HG03135 (cell line): ENCODE results near the gene DYSF.
"Not testable (repeated sequence)": the region's sequence is repeated elsewhere in the genome, so short reads cannot be mapped to it uniquely, and the experiment has no call there.

Source experiments
- ATAC-seq: cut with Tn5 transposase; IDR thresholded peaks from one replicate; pipeline ENCODE4 v1.9.1; 2021; ENCODE audit warnings: mild to moderate bottlenecking, moderate library complexity; ENCODE audit not compliant: unreplicated experiment

Gene DYSF

DNA sequence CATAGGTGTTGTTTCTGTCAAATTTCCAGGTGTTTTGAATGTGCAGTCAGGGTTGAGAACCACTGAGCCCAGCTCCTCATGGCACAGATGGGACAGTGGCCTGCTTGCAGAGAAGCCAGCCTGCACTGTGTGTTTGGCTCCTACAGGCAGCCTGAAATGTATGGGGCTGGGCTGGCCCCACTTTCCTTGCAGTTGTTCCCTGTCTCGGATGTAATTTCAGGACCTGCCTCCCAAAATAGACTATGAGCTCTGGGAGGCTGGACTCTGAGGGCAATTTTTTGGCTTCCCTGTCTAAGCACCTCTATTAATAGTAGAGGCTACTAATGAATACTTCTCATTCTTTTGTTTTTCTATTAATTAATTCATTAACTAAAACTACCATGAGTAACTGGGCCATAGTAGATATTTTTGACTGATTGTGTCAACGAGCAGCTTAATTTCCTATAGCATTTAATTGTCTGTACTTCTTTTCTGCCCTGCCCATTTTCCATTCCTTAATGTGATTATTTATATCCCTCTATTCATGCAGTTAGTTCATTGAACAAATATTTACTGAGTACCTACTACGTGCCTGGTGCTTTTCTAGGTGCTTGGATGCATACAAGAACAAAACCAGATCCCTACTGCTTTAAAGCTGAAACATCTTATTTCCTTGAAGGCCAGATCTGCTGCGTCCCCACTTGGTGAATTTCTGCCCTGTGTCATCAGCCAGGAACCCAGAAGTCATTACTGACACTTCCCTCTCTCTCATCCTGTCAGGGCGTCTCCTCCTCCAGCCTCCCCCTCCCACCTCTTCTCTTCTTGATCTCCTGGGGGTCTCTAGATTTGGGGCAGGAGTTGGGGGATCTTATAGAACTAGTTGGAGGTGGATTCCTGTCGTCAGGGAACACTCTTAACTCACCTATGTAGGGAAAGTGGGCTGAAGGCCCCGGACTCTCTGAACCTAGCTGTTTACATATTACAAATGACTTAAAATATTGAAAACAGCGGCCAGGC is 16.3 kb downstream of the DYSF start:
- ATAC-seq: no peak

DNA sequence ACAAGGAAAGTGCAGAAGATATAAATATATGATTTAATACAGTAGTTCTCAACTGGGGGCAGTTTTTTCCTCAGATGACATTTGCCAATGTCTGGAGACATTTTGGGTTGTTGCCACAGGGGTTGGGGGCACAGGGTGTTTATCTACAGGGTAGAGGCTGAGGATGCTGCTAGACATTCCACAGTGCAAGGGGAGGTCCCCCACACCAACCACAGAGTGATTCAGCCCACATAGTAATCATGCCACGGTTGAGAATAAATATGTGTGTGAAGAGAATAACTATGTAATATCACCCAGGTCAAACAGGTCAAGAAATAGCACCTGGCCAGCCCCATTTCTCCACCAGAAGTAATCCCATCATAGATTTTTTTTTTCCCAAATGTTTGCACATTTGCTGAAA is 17.9 kb downstream of the DYSF start:
- no peak for ATAC-seq

DNA sequence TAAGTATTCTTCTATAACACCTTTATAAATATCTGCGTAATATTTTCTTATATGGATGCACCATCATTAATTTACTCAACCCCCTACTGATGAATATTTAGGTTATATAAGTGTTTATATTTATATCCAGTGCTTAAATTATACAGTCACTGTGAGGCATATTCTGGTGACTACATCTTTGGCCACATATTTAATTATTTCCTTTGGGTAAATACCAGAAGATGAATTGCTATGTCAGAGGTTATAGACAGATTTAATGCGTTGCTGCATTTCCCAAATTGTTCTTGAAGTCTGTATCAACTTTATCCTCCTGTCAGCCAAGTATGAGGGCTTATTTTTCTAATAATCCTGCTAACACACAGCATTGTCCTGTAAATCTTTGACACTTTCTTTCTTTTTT is 18.7 kb downstream of the DYSF start:
- no peak for ATAC-seq

DNA sequence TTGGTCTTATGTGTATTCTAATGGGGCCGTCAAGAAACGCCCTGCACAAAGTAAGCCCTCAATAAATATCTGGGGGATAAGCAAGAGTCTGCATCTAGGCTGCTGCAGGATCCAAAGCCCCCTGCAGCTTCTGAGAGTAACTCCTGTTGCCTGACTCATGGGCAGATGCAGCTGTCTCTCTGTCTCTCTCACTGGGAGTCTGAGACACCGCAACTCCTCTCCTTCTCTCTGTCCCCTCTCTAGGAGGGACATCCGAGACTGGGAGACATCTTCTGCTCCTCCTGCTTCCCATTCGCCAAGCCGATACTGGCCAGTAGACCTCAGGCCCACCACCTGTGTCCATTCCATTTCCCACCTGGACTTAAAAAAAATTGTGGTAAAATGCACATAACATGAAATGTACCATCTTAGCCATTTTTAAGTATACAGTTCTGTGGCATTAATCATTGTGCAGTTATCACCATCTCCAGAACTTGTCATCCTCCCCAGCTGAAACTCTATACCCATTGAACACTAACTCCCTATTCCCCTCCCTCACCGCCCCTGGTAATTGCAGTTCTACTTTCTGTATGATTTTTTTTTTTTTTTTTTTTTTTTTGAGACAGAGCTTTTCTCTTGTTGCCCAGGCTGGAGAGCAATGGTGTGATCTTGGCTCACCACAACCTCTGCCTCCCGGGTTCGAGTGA is 20.1 kb downstream of the DYSF start:
- ATAC-seq: no peak

DNA sequence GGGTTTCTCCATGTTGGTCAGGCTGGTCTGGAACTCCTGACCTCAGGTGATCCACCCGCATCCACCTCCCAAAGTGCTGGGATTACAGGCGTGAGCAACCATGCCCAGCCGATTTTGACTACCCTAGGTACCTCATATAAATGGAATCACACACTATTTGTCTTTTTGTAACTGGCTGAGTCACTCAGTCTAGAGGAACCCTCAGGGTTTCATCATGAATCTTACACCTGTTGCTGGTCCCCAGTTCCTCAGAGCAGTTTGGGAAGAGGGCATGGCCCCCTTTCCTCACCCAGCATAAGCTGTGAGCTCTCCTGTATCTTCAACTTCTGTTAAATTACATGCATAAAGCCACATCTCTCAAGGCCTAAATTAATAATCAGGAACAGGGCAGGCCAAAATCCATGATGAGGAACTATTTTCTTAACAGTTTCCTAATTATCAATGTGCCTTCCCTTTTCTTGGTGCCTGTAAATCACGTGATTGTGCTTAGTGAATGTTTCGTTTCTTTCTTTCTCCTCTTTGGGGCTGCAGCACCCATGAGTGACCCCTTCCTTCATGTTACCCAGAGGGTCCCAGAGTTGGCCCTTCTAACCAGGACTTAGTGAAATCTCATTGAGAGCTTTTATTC is 20.9 kb downstream of the DYSF start:
- no peak for ATAC-seq

DNA sequence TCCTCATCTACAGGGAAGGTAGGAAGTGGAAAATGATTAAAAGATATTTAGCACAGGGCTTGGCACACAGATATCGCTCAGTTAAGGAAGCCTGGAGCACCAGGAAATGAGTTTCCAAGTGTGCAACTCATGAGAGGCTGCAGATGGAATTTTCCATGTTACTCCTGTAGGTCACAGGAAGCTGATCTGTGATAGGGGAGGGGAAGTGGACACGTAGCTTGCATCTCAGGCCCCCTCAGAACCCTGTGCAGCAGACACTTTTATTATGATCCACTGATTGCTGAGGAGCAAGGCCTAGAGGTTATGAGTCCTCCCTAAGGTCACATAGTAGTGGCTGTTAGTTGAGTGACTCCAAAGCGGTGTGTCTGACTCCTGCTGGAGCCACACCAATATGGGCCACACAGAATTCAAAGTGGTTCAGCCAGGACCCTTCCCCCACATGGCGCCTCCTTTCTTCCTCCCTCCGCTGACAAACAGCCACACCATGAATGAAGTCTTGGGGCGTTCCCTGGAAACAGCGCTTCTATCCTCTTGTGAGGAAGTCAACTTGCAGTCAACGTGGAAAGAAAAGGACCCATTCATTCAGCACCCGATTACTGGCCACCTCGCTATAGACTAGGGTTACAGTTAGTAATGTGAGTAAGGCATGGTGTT is 21.5 kb downstream of the DYSF start:
- no peak for ATAC-seq

DNA sequence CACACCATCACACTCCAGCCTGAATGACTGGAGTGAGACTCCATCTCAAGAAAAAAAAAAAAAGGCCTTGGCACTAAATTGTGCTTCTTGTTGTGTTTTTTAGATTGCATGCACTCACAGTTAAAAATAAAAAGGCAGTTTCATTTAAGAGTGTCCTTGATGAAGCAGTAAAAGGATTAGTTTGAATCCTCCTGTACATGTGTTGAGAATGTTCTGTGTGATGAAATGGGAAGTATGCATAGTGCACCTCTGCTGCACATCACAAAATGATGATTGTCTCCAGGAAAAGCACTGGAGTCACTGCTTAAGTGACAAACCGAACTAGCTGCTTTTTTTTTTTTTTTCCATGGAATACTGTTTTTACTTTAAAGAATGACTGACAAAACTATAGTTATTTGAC is 23.1 kb downstream of the DYSF start:
- no peak for ATAC-seq

DNA sequence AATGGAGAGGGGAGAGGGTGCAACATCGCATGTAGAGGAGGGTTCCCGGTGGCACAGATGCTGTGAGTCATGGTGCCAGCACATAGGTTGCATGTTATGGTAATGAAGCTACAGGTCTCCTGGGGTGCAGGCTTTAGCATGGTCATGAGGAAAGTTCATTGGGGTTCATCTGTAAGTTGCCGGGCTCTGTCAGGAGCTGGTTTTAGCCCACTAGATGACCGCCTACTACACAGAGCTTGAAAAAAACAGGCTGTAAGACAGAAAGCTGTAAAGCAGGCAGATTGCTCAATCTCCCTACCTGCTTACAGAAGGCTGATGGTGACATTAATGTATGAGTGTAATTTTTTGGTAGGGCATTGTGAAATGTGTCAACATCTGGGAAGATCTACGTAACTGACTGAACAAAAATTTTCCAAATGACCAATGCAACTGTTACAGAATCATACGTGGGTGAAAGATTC is 23.9 kb downstream of the DYSF start:
- ATAC-seq: no peak

DNA sequence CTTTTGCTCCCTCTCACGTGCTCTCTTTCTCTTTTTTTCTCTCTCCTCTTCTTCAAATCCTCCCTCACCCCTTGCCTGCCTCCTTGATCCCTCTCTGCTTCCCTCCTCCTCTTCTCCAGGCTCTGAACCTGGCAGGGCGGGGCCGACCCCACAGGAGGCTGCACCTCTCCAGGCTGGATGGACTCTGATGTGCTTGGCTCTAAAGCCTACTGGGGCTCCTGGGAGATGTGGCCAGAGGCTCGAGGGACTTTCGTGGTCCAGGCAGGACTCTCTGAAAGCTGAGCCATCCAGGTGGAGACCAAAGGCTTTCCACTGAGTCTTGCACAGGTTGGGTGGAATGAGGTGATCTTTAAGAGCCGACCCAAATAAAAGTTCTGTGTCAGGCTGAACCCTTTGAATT is 25.4 kb downstream of the DYSF start:
- ATAC-seq: no peak

DNA sequence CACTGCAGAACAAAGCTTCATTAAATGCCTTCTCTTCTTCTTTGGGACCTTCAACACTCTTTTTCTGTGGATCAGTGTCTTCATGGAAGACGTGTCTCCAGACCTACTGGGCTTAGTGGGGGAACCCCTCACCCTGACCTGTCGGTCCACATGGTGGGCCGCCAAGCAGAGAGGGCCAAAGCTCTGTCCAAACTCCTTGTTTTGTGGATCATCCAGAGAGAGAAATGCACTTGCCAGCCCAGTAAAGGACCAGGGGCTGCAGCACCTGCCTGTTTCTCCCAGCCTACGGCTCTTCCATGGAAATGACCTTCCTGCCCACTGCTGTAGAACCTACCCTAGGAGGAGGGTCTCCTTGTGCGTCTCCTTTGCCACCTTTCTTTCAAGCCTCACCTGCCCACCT is 25.9 kb downstream of the DYSF start:
- no peak for ATAC-seq

DNA sequence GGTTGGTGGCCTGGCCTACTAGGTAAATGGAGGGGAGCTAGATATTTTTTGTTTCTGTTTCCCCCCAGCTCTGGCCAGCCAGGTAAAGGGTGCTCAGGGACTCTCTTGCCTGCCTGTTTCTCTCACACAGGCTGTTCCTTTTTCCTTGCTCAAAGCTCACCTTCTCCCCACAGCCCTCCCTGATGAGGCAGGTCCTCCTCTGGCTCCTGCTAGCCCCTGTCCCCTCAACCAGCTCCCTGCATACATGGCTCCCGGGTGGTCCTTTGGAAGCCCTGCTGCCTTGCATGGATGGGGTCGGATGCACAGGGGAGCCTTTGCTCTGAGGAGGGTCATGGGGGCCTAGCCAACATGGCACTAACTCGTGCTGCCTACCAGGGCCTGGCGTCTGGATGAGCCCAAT is 27.8 kb downstream of the DYSF start:
- ATAC-seq: no peak

DNA sequence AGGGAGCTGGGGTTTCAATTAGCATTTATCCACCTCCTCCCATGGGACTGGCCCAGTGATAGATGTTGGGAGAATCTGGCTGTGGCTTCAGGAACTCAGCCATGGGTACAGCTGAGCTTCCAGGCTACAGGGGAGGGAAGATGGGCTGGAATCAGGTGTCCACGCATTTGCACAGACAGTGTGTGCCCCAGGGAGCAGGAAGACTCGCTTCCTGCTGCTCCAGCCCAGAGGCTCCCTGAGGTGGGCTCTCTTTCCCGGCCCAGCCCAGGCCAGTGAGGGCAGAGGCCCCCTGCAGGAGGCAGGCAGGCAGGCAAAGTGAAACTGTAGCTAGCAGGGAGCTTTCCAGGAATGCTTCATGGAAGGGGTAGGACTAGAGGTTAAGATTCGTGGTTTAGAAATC is 28.7 kb downstream of the DYSF start:
- no peak for ATAC-seq

DNA sequence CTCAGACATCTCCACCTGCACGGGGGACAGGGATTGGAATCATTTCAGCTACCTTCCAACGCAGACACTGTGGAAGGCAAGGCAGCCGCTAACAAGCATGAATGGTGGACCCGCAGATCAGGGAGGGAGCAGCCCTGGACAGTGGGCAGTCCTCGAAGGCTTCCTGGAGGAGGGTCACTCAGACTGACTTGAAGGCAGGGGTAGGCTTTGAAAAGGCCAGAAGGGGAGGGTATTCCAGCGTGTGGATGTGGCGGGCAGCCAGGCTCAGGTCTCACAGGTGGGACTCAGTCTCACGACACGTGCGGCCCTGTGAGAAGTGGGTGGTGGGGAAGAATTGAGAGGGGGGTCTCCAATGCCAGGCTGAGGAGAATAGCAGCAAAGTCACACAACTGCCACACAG is 29.9 kb downstream of the DYSF start:
- ATAC-seq: no peak

DNA sequence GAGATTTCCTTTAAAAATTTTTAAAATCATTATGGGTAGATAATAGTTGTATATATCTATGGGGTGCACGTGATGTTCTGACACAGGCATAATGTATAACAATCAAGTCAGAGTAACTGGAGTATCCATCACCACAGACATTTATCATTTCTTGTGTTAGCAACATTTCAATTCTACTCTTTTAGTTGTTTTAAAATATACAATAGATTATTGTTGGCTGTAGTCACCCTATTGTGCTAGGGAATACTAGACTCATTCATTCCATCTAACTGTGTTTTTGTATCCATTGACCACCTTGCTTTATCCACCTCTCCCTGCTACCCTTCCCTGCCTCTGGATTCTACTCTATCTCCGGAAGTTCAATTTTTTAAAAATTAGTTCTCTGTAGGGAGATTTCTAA is 31.0 kb downstream of the DYSF start:
- no peak for ATAC-seq

DNA sequence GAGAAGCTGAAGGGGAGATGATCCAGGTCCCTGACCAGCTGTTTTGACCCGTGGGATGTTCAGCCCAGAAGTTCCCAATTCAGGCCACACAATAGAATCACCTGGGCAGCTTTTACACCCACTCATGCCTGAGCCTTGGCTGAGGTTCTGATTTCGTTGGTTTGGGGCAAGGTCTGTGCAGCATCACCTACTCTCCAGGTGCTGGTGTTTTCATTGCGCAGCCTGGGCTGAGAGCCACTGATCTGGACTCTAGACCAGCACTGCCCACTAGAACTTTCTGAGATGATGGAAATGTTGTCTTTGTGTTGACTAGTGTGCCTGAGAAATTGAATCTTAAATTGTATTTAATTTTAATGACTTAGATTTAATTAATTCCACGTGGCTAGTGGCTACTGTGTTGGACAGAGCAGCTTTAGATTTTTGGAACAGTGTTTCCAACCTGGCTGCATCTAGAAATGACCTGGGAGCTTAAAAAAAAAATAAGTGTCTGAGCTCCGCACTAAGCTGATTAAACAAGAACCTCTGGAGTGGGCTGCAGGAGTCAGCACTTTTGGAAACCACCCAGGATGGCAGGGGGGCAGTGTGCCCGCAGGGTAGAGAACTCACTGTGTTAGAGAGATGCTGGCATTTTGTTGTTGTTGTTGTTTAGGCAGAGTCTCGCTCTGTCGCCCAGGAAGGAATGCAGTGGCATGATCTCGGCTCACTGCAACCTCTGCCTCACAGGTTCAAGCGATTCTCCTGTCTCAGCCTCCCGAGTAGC is 33.7 kb downstream of the DYSF start:
- no peak for ATAC-seq

DNA sequence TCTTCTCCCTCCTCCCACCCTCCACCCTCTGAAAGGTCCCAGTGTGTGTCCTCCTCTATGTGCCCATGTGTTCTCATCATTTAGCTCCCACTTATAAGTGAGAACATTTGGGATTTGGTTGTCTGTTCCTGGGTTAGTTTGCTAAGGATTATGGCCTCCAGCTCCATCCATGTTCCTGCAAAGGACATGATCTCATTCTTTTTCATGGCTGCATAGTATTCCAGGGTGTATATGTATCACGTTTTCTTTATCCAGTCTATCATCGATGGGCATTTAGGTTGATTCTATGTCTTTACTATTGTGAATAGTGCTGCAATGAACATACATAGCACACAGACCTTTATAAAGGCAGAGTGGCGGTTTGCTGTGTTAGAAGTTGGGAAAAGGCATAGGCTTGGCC is 38.2 kb downstream of the DYSF start:
- not testable (repeated sequence) for ATAC-seq

DNA sequence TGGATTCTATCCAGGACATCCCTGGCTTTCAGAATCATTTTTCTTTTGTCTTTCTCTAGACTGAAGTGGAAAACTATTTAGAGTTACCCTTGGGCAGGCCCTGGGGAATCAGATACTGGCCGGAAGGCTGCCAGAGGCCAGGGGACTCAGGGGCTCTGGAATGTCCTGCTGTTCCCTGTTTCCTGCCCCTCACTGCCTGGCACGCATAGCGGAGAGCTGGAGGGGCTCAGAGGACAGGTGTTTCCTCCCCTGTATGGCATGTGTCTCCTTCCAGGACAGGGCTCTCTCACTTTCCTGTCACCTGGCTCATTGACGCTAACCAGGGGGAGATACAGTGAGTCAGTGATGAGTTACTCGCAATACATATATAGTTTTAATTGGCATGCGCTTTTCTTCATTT is 38.8 kb downstream of the DYSF start:
- no peak for ATAC-seq

DNA sequence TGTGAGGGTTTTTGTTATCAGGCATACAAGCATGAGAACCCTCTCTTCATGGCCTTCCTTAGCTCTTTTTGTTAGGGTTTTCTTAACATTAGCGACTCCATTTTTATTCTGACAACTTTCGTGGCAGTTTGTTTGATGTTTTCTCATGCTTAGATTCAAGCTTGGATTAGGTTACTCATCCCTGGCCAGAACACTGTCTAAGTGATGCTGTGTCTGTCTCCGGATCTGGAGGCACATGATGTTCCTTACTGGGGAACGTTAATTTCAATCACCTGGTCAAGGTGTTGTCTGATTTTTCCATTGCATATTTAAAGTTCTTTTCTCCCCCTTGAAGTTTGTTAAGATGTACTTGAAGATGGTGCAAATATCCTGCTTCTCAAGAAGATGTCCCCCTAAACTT is 40.7 kb downstream of the DYSF start:
- ATAC-seq: no peak

DNA sequence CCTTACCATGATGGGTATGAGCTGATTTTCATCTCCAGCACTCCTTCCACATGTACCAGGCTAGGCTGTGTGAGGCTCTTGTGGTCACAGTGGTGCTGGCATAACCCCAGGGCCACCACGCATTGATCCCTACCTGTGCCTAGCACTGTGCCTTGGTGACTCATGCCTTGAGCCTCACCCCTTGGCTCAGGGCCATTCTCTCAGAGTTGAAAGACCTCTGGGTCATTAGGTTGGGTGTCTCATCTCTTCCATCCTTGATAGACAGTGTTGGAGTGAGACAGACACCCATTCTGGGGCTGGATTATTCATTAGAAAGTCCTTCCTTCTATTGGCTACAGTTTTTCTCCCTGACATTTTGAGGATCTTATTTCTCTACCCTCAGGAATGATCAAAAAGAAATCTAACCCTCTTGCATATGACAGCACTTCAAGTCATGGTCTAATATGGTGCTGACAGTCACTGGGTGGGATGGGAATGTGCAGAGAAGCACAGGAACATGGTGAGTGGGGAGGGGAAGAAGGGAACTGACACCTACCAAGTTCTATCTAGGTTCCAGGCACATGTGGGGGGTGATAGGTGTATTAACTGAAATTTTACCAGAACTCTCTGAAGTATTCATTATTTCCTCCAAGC is 41.3 kb downstream of the DYSF start:
- no peak for ATAC-seq

DNA sequence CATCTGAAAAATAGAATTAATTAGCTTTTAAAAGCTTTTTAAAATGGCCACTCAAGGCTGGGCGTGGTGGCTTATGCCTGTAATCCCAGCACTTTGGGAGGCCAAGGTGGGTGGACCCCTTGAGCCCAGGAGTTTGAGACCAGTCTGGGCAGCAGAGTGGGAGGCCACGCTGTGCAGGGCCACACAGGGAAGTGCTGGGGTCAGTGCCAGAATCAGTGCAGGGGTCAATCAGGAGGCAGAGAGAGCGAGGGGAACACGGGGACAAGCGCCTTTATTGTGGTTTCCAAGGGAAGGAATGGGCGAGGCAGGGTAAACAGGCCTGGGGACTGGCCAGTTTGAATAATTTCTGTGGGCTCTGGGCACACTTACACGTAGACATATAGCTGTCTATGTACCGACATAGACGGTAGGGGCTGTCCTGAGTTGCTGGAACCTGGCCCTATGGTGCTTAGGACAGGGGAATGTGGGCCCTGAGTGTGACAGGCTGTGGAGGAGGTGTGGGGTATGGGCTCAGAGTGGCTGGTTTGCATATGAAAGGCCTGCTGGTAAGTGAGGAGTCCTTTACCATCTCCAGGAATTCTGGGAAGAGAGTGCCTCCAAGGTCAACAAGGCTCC is 42.9 kb downstream of the DYSF start:
- ATAC-seq: no peak
